HG03378 (cell line): ENCODE results near the gene PTPN18.

ENCODE experiments used
- ATAC-seq: cut with Tn5 transposase; IDR thresholded peaks from one replicate; pipeline ENCODE4 v1.9.1; 2021; ENCODE audit warnings: mild to moderate bottlenecking, moderate library complexity; ENCODE audit not compliant: unreplicated experiment

Gene PTPN18

DNA sequence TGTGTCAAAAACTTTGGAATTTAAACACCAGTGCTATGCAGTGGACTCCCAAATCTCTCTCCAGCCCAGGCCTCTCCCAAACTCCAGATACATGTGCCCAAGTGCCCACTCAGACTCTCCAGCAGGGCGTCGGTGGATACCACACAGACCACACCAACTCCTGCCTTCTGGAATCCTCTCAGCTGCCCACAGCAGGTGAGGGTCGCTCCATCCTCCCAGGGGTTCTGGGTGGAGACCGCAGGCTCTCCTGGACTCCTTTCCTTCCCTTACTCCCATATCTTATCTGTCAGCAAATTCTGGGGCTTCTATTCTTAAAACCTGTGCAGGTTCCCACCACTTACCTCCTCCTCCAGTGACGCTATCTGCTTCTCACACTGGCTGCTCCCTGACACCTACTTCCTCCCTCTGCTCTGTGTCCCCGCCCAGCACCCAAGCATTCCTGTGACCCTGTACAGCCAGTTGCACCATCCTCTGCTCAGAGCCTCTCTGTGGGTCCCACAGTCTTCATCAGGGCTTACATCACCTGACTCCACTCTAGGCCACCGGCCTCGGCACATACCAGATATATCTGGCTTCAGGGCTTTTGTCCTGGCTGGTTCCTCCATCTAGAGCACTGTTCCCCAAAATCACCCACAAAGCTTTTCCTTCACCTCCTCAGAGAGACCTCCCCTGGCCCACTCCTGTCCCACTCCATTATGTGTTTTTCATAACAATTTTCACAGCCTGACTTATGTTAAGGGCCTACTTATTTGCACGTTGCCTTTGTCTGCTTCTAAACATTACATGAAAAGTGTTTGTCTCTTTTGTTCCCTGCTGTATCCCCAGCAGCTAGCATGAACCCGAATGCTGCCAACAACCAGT lies 15.7 kb upstream of the PTPN18 start:
- no peak for ATAC-seq

DNA sequence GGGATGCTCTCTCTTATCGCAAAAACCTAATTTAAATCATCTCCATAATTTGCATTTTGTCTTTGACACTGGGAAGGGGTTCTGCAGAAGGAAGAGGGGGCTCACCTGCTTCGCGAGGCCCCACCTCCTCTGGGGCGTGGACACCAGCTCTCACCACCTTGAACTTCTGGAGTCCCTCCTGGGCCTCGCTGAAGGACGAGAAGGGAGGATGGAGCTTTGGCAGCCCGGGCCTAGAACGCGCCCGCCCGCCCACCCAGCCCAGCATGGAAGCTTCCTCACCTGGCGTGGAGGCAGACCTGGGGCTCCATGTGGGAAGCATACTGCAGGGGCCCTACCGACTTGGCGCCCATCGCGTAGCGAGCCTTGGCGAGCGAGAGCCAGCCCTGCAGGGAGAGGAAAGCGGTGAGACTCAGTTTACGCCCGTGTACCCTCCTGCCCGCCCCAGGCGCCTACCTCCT lies 14.3 kb upstream of the PTPN18 start:
- peak; percentile 2 for ATAC-seq

DNA sequence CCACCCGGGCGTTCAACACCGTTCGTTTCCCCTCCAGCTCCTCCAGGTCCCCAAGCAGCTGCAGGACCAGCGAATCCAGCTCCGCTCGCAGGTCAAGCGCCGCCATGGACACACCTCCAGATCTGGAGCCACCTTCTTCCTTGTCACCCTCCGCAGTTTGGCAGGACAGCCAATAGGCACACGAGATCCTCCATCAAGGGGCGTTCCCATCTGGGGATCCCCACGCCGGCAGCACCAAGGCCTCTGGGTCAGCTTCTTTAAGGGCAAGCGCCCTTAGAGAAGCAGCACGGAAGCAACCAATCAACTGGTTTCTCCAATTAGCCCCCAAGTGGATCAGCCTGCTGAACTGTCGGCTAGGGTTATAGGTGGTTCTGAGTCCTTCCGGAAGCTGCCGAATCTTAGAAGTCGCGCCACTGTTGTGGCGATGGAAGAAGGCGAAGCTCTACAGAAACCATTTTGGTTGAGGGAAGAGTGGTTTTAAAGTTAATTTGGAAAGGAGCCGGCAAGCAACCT lies 13.8 kb upstream of the PTPN18 start:
- ATAC-seq = peak; percentile 72

DNA sequence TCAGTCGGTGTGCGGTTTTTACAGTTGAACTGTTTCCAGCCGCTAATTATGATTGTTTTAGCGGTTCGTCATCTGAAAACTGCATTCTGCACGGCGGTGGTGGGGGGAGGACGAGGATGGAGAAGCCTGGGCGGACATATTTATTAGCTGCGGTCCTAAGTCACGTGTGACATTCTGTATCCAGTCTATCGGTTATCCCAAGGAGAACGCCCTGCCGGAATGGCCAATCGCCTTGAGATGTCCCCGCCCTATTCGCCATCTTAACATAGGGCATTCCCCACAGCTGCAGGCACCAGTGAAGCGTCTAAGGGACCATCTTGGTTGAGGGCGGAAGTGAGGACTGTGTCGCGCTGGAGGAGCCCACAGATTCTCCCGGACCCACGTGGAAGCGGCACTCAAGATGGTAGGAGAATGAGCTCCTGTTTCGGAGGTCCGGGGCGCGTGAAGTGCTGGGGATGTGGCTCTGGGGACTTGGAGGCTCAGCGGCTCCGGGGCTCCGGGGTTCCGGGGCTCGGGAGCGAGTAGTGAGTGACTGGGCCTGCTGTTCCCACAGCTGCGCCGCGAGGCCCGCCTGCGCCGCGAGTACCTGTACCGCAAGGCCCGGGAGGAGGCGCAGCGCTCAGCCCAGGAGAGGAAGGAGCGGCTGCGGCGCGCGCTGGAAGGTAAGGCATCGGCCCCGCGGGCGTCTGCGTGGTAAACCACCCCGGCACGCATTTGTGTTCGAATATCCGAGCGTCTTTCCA lies 13.2 kb upstream of the PTPN18 start, which contains the start of gene IMP4:
TSS of gene IMP4 (plus strand) at position 365 of the 743 bp plus-strand sequence. CDS start at position 401, 36 bp downstream.
- peak; percentile 81 for ATAC-seq

DNA sequence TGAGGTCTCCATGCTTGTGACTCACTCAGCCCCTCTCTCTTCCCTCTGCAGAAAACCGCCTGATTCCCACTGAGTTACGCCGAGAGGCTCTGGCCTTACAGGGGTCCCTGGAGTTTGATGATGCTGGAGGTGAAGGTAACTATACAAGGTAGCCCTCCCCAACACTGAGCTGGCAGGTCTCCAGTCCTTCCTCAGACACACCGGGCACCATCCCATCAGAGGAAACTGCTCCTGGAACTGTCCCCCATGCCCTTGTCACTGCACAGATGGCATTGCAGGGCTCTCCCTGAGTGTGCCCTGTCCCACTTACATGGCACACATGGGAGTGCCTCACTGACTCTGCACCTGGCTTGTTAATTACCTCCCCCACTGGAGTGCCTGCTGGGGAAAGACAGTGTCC lies 11.3 kb upstream of the PTPN18 start:
- ATAC-seq = no peak

DNA sequence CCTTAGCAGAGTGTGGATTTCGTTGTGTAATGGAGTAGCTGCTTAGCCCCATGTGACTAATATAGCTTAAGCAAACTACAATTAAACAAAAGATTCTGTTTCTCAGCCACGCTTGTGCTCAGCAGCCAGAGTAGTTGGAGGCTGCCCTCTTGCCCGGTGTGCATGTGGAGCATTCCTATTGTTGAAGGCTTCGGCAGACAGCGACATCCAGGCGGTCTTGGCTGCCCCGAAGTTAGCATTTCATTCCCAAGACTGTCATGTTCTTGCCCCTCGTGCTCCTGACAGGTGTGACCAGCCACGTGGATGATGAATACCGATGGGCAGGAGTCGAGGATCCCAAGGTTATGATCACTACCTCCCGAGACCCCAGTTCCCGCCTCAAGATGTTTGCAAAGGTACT lies 10.8 kb upstream of the PTPN18 start:
- ATAC-seq = no peak

DNA sequence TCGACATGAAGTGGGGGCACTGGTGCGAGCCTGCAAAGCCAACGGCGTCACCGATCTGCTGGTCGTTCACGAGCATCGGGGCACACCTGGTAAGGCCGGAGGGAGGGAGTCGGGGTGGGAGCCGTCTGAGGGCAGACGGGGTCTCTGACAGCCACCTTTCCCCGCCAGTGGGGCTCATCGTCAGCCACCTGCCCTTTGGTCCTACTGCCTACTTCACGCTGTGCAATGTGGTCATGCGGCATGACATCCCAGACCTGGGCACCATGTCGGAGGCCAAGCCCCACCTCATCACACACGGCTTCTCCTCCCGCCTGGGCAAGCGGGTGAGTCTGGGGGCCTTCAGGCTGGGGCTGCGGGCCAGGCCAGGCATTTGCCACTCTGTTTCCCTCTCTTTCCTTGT lies 10.2 kb upstream of the PTPN18 start:
- no peak for ATAC-seq

DNA sequence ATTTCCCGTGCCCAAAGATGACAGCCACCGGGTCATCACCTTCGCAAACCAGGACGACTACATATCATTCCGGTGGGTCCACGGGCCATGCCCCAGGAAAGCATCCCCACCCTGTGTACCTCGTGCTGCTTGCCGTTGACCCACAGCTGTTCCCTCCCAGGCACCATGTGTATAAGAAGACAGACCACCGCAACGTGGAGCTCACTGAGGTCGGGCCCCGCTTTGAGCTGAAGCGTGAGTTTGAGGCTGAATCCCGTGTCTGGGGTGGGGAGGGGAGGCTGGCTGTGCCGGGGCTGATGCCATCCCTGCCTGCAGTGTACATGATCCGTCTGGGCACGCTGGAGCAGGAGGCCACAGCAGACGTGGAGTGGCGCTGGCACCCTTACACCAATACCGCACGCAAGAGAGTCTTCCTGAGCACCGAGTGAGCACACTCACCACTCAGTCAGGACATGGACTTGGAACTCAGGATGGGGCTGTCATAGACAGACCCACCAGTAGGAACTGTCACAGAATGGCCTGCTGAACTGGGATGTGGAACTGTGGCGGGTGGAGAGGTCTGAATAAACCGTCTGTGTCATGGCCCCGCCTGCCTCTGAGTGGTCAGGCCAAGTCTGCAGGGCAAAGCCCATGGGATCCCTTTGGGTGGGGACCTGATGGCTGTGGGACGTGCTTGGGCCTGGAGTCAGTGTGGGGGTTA lies 9.7 kb upstream of the PTPN18 start:
- ATAC-seq = no peak

DNA sequence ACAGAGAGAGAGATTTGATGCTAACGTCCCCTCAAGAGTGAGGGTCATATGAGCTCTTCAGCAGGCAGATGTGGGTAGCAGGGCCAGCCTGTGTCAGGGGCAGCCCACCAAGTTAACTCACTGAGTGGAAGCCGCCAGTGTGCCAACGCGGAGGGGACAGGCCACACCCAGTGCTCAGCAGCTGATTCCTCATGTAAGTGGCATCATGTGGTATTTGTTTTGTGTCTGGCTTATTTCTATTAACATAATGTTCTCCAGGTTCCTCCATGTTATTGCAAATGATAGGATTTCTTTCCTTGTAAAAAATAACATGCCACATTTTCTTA lies 9.2 kb upstream of the PTPN18 start:
- ATAC-seq = no peak

DNA sequence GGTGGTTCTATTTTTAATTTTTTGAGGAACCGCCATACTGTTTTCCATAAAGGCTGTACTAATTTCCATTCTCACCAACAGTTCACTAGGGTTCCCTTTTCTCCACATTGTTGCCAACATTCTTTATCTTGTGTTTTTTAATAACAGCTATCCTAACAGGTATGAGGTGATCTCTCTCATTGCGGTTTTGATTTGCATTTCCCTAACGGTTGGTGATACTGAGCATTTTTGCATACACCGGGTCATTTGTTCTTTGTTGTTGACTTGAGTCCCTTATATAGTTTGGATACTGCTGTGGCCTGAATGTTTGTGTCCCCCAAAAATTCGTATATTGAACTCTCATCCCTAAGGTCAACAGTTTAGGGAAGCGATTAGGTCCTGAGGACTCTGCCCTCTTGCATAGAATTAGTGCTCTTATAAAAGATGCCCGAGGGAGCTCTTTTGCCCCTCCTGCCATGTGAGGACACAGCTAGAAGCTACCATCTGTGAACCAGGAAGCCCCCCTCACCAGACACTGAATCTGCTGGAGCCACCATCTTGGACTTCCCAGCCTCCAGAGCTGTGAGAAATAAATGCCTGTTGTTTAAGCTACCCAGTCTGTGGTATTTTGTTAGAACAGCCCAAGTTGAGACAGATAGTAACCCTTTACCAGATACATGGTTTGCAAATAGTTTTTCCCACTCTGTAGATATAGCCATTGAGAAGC lies 8.5 kb upstream of the PTPN18 start:
- no peak for ATAC-seq

DNA sequence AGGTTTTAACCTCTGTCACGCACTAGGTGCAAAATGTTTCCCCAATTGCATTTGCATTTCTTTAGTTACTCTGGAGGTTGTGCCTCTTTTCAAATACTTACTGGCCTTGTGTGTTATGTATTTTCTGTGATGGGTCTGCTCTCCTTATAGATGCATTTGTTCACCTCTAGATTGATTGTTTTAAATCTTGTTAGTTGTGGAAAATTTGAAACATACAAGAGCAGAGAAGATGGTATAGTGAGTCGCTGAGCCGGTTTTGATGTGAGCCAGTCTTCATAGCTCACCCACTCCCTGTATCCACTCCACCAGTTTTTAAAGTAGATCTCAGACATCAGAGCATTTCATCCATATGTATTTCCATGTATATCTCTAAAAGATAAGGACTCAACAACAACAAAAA lies 6.7 kb upstream of the PTPN18 start:
- ATAC-seq = no peak

DNA sequence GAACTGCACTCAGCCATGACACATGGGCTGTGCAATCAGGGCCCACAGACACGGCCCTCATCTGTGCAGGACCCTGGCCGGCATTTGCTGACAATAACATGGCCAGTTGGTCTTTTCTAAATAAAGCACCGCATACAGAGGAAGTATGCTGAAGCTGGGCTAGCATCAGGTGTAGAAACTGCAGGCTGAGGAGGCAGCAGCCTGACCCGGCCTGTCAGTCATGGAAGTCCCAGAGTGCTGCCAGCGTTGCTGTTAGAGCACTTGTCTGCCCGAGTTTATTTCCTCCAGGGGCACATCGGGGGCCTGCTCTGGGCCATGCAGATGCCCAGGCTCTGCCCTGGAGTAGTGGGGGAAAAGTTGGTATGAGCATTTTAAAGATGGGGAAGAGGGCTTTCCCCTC lies 4.1 kb upstream of the PTPN18 start:
- ATAC-seq = no peak

DNA sequence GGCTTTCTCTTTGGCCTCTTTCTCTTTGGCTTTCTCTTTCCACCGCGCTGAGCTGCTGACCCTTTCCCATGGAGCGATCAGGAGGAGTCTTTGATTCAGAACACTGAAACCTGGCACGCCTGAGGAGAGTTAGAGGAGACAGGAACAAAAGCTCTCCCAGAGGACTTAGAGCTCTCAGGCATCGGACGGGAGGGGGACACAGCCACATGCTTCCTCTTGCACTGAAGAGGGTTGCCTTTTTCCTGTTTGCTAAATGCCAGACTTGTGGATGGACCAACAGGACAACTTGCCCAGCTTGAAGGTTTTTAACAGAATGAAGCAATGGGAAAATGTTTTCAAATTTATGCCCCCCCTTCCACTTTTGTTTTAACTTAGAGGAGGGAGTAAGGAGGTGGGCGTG lies 3.6 kb upstream of the PTPN18 start:
- ATAC-seq = no peak

DNA sequence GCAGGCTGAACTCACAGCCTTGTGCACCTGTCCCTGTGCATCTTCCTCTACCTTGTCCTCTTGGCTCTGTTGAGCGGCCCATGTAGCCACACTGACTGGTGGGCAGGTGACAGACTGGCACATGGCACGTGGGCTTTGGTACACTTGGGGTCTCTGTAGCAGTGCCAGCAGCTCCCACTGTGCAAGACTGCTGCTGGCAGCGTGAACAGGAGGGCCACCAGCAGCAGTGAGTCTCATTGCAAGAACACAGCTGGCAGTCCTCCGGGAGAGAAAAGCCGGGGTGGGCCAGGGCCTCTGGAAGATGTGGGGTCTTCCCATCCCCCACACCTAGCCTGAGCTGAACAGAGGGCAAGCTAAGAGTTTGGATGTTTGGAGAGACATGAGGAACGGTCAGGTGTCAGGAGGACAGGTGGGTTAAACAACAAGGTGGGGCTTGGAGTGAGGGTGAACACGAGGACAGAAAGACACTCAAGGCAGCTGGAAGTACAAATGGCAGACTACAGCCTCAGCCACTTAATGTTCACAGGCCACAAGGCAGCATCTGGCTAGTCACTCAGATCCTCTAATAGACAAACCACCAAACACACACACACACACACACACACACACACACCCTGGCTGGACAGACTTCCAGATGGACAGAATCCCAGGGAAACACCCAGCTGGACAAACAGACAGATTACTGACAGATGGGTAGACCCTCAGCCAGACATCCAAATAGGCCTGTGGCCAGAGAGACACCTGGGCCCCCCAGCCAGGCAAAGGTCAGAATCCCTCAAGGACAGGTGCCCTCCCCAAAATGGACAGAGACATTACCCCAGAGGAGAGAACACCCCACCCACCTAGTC lies 2.3 kb upstream of the PTPN18 start:
- no peak for ATAC-seq

DNA sequence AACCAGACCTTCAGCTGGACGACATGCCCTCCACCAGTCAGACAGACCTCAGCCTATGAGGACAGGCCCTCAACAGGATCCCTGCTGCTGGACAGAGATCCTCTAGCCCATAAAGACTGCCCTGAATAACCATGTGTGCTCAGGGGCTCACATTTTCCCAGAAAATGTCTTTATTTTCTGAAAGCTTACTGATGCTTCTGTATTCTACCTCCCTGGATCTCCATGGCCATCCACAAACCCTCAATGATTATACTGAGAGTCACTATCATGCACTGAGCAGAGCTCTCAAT lies 1.8 kb upstream of the PTPN18 start:
- ATAC-seq = no peak

DNA sequence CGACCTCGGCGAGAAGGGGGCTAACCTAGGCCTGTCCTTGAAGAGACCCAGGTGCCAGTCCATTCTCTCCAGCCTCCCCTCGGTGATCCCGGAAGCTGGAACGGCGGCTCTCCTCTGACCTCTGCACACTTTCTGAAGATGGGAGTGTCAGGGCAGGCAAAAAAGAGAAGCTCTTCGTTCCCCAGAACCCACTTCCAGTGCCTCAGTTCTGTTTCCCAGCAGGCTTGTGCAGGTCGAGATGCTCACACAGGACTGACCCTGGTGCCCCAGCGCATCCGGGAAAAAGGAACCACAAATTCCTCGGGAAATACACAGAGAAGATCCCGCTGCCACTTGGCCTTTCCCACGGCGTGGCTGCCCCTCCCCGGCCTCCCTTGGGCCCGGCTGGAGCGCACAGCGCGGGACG lies 681 bp upstream of the PTPN18 start:
- no peak for ATAC-seq

DNA sequence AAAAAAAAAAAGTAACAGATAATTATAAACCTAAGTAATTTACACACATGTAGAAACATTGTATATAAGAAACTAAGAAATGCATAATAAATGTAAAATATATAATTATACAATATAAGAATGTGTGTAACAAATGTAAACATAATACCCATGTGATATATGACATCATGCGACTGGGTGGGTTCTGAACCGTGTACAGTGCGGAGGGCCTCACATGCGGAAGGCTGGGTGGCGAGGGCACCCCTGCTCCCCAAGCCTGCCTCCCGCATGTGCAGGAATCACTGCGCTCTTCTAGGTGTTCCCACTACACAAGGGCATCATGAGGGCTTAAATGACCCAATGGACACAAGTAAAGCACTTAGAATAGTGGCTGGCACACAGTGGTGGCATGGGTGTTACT lies 2.0 kb downstream of the PTPN18 start:
- no peak for ATAC-seq

DNA sequence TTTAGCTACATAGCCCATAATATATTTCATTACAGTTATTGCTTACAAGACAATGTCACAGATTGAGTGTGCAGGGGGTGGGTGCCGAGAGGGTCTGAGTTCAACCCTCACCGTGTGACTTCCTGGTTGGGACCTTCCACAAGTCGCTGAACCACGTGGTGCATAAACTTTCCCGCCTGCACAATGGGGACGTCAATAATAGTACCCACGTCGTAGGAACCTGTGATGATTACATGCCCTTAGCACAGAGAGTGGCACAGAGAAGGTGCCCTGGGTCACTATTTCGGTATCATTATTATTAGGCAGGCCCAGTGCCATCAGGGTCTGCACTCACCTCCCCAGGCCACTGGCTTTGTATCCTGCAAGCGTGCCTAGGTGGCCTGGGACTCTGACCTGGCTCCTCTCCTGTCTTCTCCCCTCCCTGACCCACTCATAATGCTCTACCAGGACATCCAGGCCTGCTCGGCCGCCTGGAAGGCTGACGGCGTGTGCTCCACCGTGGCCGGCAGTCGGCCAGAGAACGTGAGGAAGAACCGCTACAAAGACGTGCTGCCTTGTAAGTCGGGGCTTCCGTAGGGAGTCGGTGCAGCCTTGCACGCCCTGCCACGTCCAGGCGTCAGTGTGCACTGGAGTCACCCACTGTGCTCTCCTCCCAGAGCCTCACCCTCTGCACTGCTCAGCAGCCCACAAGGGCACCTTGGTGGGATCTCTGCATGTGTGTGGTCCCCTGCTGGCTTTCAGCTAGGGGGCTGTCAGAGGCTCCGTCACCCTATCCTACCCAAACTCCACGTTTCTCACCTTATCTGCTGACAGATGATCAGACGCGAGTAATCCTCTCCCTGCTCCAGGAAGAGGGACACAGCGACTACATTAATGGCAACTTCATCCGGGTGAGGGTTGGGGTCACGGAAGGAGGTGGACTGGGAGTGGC lies 2.8 kb downstream of the PTPN18 start:
- ATAC-seq = no peak

DNA sequence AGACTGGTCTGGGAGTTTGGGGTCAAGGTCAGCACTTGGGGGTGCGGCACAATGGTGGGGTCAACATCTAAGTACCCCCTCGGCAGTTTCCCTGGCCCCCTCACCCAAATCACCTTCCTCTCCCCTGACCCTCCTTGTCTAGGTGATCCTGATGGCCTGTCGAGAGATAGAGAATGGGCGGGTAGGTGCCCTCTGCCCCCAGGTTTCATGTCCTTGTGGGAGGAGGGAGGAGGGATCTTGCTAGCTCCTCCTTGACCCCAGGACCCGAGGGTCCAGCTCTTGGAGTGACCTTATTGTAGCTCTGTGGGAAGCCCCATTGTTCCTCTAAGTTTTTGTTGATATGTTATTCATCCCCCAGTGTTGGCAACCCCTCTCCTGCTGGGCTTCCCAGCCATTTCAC lies 3.6 kb downstream of the PTPN18 start:
- ATAC-seq = no peak
